SIG-M5 treated with dmso at 0.1 percent for 504 hours (cell line): Measurements from ENCODE around the gene TDRKH.
"Not testable (repeated sequence)": the region's sequence is repeated elsewhere in the genome, so short reads cannot be mapped to it uniquely, and the experiment has no call there.

Source experiments
- DNase-seq: peaks from one replicate; lab custom pipeline; 2025; ENCODE audit not compliant: unreplicated experiment; lab: John Stamatoyannopoulos, UW

The TDRKH gene

GRCh38 chr1:151768351-151769066 is 21.8 kb downstream of the TDRKH start:
- DNase-seq: peak; percentile 29

GRCh38 chr1:151763990-151764389 is 26.3 kb downstream of the TDRKH start:
- no peak for DNase-seq

GRCh38 chr1:151762941-151763921 is 27.1 kb downstream of the TDRKH start, which contains the start of gene MRPL9:
MRPL9 (minus strand) TSS chr1:151763496; CDS start chr1:151763479, 17 bp downstream.
- peak; percentile 84 for DNase-seq

- no peak for DNase-seq
Measured at GRCh38 chr1:151760597-151761385, 29.5 kb downstream of the TDRKH start.

GRCh38 chr1:151759241-151759640 is 31.1 kb downstream of the TDRKH start:
- no peak for DNase-seq

- no peak for DNase-seq
Measured at GRCh38 chr1:151756291-151756690, 34.0 kb downstream of the TDRKH start.

- DNase-seq: no peak
Measured at GRCh38 chr1:151741516-151741915, 48.8 kb downstream of the TDRKH start.

- peak; percentile 77 for DNase-seq
Measured at GRCh38 chr1:151739590-151740355, 50.5 kb downstream of the TDRKH start.

GRCh38 chr1:151737479-151737878 is 52.8 kb downstream of the TDRKH start:
- no peak for DNase-seq

- no peak for DNase-seq
Measured at GRCh38 chr1:151737026-151737425, 53.3 kb downstream of the TDRKH start.

GRCh38 chr1:151733995-151734394 is 56.3 kb downstream of the TDRKH start:
- DNase-seq: not testable (repeated sequence)

GRCh38 chr1:151733126-151733525 is 57.2 kb downstream of the TDRKH start:
- peak; percentile 72 for DNase-seq

- no peak for DNase-seq
Measured at GRCh38 chr1:151729966-151730291, 60.4 kb downstream of the TDRKH start.

- DNase-seq: no peak
Measured at GRCh38 chr1:151729157-151729965, 60.9 kb downstream of the TDRKH start.

GRCh38 chr1:151728151-151729054 is 61.9 kb downstream of the TDRKH start:
- no peak for DNase-seq

- DNase-seq: peak; percentile 47
Measured at GRCh38 chr1:151723726-151724370, 66.5 kb downstream of the TDRKH start.
